Muscle of leg (tissue), 11 donors: ENCODE data around the gene LSM14B. TPM values are rescaled to one million over a fixed set of nuclear protein-coding genes. Genes with fewer than 3 reads are reported as not detected.

ENCODE experiments used
- DNase-seq: peaks from one replicate; pipeline ENCODE4 v3.0.0; 2013
- H3K27ac ChIP-seq: one replicate; pipeline ENCODE4 v1.5.1; 2013; ENCODE audit warnings: mild to moderate bottlenecking, low read length, control low read depth
- H3K27me3 ChIP-seq: one replicate; pipeline ENCODE4 v1.6.1; 2013; ENCODE audit warnings: low read length; ENCODE audit not compliant: control insufficient read depth, insufficient read depth
- H3K36me3 ChIP-seq: one replicate; pipeline ENCODE4 v1.6.1; 2013; ENCODE audit warnings: low read length; ENCODE audit not compliant: control insufficient read depth, insufficient read depth
- H3K4me1 ChIP-seq: one replicate; pipeline ENCODE4 v1.6.1; 2013; ENCODE audit warnings: low read length; ENCODE audit not compliant: control insufficient read depth, insufficient read depth
- H3K4me3 ChIP-seq: one replicate; pipeline ENCODE4 v1.5.1; 2013; ENCODE audit warnings: low read length, control low read depth
- H3K9me3 ChIP-seq: replicated peaks from 2 replicates; pipeline ENCODE4 v1.6.1; 2013; ENCODE audit warnings: low read depth, low read length; ENCODE audit not compliant: control insufficient read depth
- WGBS: methylation state at CpG from one replicate; pipeline ENCODE4 v1.1.5; 2013; ENCODE audit warnings: missing lambda C conversion rate; ENCODE audit not compliant: insufficient coverage; 5-methylcytosine and 5-hydroxymethylcytosine counted together
- polyA plus RNA-seq, 8 donors: library from polyadenylated mRNA; unstranded; fragments of 120-200 nt; gene quantifications; one replicate each; pipeline versions ENCODE4 v1.2.1 to v1.2.3, GENCODE V29; 2013; ENCODE audit warnings: inconsistent platforms in 1 of 8, low replicate concordance in 1 of 8; ENCODE audit not compliant: insufficient read length in 8 of 8, insufficient read depth in 1 of 8
- total RNA-seq: library from RNA; stranded (reverse); fragments of 120-200 nt; gene quantifications from one replicate; pipeline ENCODE4 v1.2.4, GENCODE V29; 2013

LSM14B gene
- total and polyA plus RNA-seq, 9 donors: 57.1 to 83.1 (median 71.0) TPM

DNA sequence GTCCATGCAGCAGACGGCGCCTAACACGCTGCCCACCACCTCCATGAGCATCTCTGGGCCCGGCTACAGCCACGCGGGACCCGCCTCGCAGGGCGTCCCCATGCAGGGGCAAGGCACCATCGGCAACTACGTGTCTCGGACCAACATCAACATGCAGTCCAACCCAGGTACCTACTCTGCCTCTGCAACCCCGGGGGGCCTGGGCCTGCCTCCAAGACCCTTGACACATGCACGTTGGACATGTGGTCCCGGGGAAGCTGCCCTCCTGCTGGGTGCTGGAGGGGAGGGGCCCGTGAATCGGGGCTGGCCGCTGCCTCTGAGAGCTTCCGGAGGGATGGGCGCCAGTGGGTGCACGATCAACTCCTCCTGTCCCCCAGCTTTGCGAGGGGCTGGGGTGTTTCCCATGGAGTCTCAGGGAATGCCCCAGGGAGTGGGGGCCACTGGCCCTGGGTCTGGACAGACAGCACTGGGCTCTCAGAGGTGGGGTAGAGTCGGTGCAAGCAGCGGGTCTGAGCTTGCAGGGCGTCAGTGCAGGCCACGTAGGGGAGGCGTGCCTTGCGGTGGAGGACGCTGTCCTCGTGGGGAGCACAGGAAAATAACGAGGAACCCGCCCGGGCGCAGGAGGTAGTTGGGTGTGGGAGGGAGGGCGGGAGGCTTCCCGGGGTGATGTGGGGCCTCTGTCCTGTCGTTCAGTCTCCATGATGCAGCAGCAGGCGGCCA is 40.6 kb downstream of the LSM14B start:
- DNase-seq: no peak
- Histone ChIP-seq H3K27me3 (no peaks in the 10 kb centered on the region), H3K4me3 (no peak overlapping the region), H3K36me3 (peaks cover 60% of the 10 kb centered on the region), H3K4me1 (no peaks in the 10 kb centered on the region), H3K27ac (no peak overlapping the region), H3K9me3 (no peaks in the 10 kb centered on the region)
- 92% methylated on average over 28 of the region's 38 CpGs for WGBS

GRCh38 chr20:62163485-62163865 is 41.2 kb downstream of the LSM14B start:
- no peak for DNase-seq
- Histone ChIP-seq H3K9me3 (no peaks in the 10 kb centered on the region), H3K4me3 (no peak overlapping the region), H3K4me1 (no peaks in the 10 kb centered on the region), H3K36me3 (peaks cover 65% of the 10 kb centered on the region), H3K27me3 (no peaks in the 10 kb centered on the region), H3K27ac (no peak overlapping the region)
- WGBS: 97% methylated on average over 25 of the region's 25 CpGs

- WGBS: 91% methylated on average over 22 of the region's 29 CpGs
- no peak for DNase-seq
Observed at GRCh38 chr20:62163986-62164762, 41.9 kb downstream of the LSM14B start.

DNA sequence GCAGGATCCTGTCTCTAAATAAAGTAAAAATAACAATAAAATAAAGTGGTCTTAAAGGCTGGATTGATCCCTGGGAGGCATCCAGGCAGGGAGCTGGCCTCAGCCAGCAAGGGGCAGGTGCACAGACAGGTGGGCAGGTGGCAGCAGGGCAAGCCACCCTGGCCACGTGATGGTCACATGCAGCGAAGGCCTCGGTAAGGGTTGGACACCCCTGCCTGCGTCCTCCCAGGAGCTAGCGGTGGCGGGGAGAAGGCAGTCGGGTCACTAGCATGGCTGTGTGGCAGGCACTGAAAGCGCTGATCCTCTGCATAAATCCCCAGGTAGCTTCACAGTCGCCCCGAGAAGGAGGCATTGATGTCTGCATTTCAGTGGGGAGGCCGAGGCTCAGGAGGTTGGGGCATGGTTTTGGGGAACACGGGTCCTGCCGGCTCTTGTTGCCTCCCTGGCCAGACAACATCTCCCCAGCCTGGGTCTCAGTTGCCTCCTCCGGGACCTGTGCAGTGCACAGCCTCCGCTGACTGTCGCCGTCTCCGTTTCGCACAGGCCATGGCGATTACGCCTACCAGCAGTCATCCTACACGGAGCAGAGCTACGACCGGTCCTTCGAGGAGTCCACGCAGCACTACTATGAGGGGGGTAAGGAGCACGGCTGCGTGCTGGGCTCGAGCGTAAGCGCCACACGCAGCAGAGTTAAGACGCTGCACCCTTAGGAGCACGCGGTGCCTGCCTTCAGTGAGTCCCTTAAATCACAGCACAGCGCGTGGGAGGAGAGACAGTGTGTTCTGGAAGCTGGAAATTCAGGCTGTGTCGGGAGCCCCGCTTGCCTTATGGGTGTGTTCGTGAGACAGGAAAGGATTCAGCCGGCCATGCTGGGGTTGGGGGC is 42.8 kb downstream of the LSM14B start:
- Histone ChIP-seq H3K9me3 (no peaks in the 10 kb centered on the region), H3K4me1 (no peaks in the 10 kb centered on the region), H3K4me3 (no peak overlapping the region), H3K27ac (no peak overlapping the region), H3K36me3 (peaks cover 68% of the 10 kb centered on the region), H3K27me3 (no peaks in the 10 kb centered on the region)
- DNase-seq: no peak
- 93% methylated on average over 38 of the region's 41 CpGs for WGBS

More at GRCh38 chr20:62163986-62164762, 41.9 kb downstream of the LSM14B start:
- H3K4me1 ChIP-seq: no peaks in the 10 kb centered on the region
- no peak overlapping the region for H3K4me3 ChIP-seq
- no peaks in the 10 kb centered on the region for H3K27me3 ChIP-seq
- H3K36me3 ChIP-seq: peaks cover 71% of the 10 kb centered on the region
- no peak overlapping the region for H3K27ac ChIP-seq
- H3K9me3 ChIP-seq: no peaks in the 10 kb centered on the region

DNA sequence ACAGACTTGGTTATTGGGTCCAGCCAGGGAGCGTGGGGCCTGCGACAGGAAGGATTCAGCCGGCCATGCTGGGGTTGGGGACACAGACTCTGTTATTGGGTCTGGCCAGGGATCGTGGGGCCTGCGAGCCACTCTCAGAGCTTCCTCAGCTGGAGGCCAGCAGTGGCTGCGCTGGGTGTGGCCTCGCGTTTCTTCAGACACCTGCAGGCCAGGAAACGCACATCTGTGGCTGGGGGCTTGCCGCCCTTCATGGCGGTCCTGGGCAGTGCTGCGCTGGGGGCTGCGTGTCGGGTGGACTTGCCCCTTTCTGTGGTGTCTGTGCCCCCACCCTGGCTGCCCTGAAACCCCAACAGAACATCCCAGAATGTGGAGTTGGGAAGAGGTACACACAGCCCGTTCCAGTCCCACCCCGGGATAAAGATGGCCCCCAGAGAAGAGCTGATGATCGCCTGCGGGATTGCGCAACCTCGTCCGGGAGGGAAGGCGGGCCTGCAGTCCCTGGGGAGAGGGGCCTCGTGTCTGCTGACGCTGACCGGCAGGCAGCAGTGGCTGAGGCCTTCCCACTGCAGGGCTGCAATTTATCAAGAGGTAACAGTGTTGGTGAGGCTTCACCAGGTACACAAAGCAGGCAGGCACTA is 43.6 kb downstream of the LSM14B start:
- Histone ChIP-seq H3K27me3 (no peaks in the 10 kb centered on the region), H3K4me3 (no peak overlapping the region), H3K9me3 (no peaks in the 10 kb centered on the region), H3K36me3 (peaks cover 63% of the 10 kb centered on the region), H3K4me1 (no peaks in the 10 kb centered on the region), H3K27ac (no peak overlapping the region)
- no peak for DNase-seq
- 73% methylated on average over 19 of the region's 25 CpGs for WGBS

GRCh38 chr20:62167474-62167873 is 45.2 kb downstream of the LSM14B start:
- 85% methylated on average over 4 of the region's 6 CpGs for WGBS
- DNase-seq: no peak
- H3K36me3 ChIP-seq: peaks cover 53% of the 10 kb centered on the region

DNA sequence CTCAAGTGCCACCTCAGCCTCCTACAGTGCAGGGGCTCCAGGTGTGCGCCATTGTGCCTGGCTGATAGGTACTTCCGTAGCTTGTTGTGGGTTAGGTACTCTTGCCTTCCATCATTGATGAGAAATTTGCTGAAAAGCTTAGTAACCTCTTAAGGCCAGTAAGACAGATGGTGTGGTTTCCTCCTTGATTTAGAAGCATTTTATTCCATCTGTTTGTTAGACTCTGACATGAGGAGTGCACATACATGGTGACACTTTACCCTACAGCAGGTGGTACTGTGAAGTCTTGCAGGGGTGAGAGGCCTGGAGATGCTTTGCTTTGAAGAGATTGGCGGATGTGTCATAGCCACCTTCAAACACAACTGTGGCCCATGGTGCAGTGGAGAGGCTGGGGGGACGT is 45.8 kb downstream of the LSM14B start:
- no peaks in the 10 kb centered on the region for H3K4me1 ChIP-seq
- peaks cover 50% of the 10 kb centered on the region for H3K36me3 ChIP-seq
- no peaks in the 10 kb centered on the region for H3K9me3 ChIP-seq
- no peak for DNase-seq
- WGBS: 93% methylated on average over 2 of the region's 4 CpGs
- no peak overlapping the region for H3K27ac ChIP-seq
- no peak overlapping the region for H3K4me3 ChIP-seq
- no peaks in the 10 kb centered on the region for H3K27me3 ChIP-seq

More at GRCh38 chr20:62167474-62167873, 45.2 kb downstream of the LSM14B start:
- Histone ChIP-seq H3K9me3 (no peaks in the 10 kb centered on the region), H3K27me3 (no peaks in the 10 kb centered on the region), H3K4me1 (no peaks in the 10 kb centered on the region), H3K27ac (no peak overlapping the region), H3K4me3 (no peak overlapping the region)

DNA sequence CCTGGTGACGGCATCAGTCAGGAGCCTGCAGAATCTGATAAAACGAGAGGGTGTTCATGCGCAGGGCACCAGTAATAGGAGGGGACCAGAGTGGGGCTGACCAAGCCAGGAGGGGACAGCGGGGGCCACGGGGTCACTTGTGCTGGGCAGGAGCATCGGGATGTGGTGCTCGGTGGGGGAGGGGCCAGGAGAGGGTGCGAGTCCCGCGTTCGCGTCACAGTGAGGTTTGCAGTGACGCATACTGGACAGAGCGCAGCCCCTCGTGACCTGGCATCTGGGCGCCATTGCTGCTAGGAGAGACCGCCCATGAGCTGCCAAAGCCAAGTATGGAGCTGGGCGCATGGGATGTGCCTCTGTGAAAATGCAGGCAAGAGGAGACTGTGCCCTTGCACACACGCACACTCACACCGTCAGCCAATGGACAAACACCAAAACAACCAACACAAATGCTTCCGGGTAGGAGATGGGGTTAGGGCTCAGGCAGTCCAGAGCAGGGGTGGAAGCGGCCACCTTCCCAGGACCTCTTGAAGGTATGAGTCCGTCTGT is 46.7 kb downstream of the LSM14B start:
- no peaks in the 10 kb centered on the region for H3K27me3 ChIP-seq
- no peaks in the 10 kb centered on the region for H3K4me1 ChIP-seq
- H3K27ac ChIP-seq: no peak overlapping the region
- no peaks in the 10 kb centered on the region for H3K9me3 ChIP-seq
- WGBS: 95% methylated on average over 20 of the region's 23 CpGs
- no peak for DNase-seq
- H3K36me3 ChIP-seq: peaks cover 48% of the 10 kb centered on the region
- H3K4me3 ChIP-seq: no peak overlapping the region

DNA sequence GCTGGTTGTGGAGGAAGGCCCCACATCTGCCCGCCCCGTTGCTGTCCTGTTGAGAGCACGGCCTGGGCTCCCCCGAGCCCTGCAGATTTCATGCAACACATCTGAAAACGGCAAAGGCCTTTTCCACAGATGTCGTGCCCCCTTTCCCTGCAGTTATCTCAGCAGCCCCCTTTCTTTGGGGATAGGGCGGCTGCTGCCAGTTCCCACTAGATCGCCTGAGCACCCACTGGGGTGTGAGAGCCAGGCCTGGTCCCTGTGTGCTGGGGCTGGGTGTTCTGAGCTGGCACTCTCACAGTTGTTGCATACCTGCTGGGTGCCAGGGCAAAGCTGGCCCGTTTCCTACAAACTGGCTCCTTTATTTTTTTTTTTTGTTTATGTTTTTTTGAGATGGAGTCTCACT is 48.3 kb downstream of the LSM14B start:
- Histone ChIP-seq H3K9me3 (no peaks in the 10 kb centered on the region), H3K4me3 (no peak overlapping the region), H3K27ac (no peak overlapping the region), H3K36me3 (peaks cover 44% of the 10 kb centered on the region), H3K4me1 (no peaks in the 10 kb centered on the region), H3K27me3 (no peaks in the 10 kb centered on the region)
- no peak for DNase-seq
- WGBS: 81% methylated on average over 6 of the region's 9 CpGs
